NK-92 (cell line): ENCODE measurements around the gene PKIG.

ENCODE experiments used
- DNase-seq: peaks from one replicate; lab custom pipeline; 2025; ENCODE audit not compliant: unreplicated experiment; lab: John Stamatoyannopoulos, UW

The PKIG gene

DNA sequence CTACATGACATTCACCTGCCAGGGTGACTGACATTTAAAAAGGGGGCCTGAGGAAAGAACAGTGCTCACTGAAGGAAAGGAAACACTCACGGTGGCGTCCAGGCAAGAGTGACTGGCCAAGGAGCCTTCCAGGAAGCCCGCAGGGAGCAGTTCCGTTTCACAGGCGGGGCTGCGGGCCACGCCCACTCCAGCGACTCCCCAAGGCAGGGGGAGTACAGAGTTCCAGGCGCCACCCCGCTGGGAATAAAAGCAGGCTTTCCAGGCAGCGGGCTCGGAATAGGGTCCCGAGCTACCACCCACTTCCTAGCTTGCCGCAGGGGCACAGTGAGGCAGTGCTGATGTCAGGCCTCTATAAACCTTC, 34.2 kb downstream of the PKIG start:
- DNase-seq: no peak

DNA sequence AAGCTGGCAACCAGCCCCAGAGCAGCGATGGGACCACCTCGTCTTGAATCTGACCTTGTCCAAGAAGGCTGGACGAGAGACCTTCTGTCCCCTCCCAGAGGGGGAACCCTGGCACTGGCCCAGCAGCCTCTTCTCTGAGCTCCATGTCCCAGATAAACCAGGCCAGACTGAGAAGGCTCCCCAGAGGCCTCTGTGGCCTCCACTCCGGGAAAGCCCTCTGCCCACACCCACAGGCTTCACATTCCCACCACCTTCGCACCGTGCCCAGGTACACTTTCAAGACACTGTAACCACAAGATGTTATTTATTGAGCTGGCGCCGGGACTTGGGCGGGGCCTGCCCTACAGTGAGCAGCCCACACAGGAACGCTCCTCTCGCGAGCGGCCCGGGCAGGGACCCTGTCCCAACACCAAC, 35.9 kb downstream of the PKIG start:
- no peak for DNase-seq

- DNase-seq: no peak
Observed at GRCh38 chr20:44619294-44619693, 36.9 kb downstream of the PKIG start.

- DNase-seq: no peak
Observed at GRCh38 chr20:44620030-44620429, 37.7 kb downstream of the PKIG start.

DNA sequence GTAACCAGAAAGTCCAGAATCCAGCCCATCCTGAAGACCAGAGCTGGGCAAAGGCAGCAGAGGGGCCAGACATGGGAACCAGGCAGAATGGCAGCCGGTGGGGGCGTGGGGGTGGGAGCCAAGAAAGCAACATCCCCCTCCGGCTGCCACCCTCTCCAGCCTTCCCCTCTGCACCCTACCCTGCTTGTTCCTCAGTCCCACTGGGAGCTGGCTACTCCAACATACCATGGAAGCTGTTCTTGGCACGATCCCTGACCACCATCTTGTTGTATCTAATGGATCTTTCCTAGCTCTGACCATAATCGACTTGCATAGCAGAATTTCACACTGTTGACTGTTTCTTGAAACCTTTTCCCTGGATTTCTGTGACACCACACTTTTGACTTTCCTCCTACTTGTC, 38.9 kb downstream of the PKIG start:
- no peak for DNase-seq

GRCh38 chr20:44621939-44622338, 39.6 kb downstream of the PKIG start:
- no peak for DNase-seq

DNA sequence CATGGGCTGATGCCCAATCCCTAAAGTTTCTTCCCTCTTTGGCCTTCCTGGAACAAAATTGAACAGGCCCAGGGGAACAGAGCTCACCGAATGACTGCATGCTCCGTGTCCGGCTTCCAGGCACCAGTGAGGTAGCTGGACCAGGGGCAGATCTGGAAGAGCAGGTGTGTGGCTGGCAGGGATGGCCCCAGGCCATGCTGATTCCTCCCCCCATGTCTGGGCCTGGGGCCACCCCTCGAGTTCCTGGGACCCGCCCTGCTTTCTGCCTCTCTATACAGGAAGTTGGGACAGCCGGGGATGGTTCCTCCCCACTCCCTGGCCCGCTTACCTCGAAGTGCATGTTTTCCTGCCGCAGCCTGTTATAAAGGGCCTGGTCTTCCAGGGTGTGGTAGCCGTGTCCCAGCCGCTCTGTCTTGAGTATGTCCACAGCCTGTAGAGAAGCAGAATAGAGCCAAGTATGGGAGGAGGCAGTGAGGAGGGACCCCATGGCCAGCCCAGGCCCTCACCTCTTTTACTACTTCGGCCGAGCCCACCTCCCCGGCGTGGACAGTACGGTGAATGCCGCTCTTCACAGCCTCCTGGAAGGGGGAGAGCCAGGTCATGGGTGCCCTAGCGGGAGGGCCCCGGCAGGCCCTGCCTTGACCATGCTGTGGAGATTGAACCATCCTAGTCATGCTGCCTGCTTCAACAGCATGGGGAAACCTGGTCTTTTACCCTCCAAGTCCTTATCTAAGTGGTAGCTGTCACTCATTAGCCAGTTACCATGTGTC, 40.3 kb downstream of the PKIG start:
- DNase-seq: no peak

DNA sequence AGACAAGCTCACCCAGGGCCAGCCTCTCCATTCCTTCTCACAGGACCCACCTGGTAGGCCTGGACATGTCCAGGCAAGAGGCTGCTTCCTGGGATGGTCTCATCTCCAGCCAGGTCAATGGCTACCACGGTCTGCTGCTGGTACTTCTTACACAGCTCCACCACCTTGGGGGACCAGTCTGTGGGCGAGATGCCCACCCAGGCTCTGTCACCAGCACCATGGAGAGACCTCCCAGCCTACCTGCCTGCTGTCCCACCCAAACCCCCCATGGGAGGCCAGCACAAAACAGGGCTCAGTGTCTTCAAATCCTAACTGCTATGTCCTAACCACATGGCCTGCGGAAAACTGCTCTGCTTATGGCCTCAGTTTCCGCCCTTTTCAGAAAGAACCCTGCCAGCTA, 41.8 kb downstream of the PKIG start:
- DNase-seq: no peak

GRCh38 chr20:44624743-44625271, 42.4 kb downstream of the PKIG start:
- no peak for DNase-seq

DNA sequence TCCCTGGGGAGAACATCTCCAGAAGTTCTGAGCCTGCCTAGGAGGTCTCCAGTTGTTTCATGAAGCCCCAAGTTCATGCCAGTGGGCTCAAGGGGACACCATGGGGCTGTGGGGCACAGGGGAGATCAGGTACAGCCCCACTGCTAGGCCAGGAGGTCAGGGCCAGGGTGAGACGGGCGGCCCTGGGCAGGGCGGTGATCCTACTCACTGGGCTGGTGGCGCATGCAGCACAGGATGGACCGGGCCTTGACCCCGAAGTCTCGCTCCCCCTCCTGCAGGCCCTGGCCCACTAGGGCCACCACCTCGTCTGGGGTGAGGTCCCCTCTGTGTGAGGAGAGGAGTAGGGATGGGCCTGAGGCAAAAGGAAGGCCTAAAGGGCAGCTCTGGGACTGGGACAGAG, 43.0 kb downstream of the PKIG start:
- no peak for DNase-seq

- no peak for DNase-seq
Observed at GRCh38 chr20:44626278-44626677, 43.9 kb downstream of the PKIG start.

DNA sequence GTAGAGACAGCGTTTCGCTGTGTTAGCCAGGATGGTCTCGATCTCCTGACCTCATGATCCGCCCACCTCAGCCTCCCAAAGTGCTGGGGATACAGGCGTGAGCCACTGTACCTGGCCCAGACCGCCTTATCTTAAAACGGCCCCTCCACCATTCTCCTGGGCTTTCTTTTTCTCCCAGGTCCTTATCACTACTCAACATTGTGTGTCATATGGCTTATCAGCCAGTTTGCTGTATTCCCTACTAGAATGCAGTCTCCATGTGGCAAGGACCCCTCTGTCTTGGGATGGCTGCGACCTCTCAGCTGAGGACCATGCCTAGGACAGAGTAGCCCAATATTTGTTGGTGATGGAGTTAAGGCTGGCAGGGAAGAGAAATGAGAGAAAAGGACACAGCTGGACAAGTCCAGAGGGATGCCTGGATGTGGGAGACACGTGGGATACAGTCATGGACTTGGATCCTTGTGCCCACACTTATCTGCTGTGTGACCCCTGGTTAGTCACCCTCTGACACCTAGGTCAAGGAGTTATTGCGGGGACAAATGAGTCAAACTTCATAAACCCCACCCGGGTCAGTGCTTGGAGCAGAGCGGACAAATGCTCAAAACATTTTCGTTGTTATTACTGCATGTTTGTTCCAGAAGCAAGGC, 45.1 kb downstream of the PKIG start:
- no peak for DNase-seq

- DNase-seq: no peak
Observed at GRCh38 chr20:44629017-44629385, 46.6 kb downstream of the PKIG start.

DNA sequence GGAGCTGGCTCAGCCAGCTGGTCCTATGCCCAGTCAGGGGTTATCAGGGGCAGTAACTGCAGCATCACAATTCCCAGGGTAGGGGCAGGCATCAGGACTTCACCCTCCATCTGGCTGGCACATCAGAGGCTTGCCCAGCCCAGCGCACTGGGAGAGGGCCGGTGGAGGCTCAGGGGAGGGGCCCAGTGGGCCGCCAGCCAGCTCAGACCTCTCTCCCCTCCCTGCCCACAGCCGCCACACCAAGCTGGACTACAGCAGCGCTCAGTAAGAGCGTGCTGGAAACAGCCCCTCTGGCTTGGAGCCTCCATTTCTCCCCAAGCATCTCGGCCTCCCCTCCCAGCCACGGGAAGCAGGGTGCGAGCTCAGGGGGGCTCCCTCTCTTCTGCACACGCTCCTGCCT, 47.2 kb downstream of the PKIG start:
- no peak for DNase-seq

DNA sequence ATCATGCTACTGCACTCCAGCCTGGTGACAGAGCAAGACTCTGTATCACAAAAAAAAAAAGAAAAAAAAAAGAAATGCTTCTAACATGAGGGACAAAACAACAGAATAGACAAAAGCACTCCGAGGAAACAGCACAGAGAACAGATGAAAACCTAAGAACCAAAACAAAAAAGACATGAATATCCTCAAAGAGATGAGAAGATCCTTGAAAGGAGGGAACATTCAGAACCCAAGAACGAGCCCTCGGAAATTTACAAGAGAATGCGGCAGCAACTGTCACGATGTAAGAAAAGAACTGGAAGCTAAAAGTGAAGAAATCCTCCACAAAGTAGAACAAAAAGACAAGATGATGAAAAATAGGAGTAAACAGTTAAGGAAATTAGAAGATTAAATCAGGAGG, 47.9 kb downstream of the PKIG start:
- no peak for DNase-seq

DNA sequence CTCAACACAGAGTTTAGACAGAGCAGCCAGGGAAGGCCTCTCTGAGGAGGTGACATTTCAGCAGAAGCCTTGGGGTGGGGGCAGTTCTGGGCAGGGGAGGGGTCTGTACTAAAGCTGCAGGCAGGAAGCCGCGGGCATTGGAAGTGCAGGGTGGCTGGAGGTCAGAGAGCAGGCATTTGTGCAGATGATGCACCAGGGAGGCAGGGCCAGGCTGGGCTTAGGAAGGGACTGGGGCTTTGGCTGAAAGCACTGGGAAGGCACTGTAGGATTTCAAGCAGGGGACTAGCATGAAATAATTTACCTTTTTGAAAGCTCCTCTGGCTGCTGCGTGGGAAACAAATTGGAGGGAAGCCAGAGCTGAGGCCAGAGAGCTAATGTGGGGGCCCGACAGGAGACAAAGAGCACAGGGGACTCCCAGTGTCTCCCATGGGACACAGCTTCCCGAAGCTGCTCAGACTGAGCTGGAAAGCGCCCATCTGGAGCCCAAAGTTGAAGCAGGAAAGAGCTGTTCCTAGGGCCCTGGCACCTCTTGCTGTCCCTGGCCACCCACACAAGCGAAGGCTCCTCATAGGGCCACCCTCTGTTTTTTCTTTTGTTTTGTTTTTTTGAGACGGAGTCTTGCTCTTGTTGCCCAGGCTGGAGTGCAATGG, 49.8 kb downstream of the PKIG start:
- DNase-seq: no peak

GRCh38 chr20:44633187-44633810, 50.9 kb downstream of the PKIG start:
- no peak for DNase-seq

GRCh38 chr20:44633872-44634600, 51.7 kb downstream of the PKIG start:
- no peak for DNase-seq

- DNase-seq: no peak
Observed at GRCh38 chr20:44635877-44636276, 53.5 kb downstream of the PKIG start.

DNA sequence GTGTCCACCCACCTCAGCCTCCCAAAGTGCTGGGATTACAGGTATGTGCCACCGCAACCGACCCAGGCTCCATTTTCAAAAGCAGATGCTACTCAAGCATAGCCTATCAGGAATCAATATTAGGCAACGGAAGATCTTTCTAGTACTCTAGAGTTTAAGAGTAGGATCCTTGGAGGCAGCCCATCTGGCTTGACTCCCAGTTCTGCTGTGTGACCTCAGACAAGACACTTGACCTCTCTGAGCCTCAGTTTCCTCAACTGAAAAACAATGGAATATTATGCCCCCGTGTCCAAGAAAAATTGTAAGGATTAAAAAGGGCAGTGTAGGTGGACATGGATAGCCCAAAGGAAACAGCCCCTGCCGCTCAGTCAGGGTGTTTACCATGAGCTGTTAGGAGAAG, 54.7 kb downstream of the PKIG start:
- DNase-seq: no peak
